Measurements from ENCODE around the gene ANKRD9.
"Not testable (repeated sequence)": the region's sequence is repeated elsewhere in the genome, so short reads cannot be mapped to it uniquely, and the experiment has no call there.

ANKRD9 gene

GRCh38 chr14:102538602-102539543 is 29.3 kb upstream of the ANKRD9 start:
- DNase-seq (ENCODE audit: low read depth in 3 of 3, low spot score in 1 of 3), result no peak

- DNase-seq (ENCODE audit: low read depth in 3 of 3, low spot score in 1 of 3), result no peak
Observed at GRCh38 chr14:102537981-102538601, 28.5 kb upstream of the ANKRD9 start.

- no peak for DNase-seq (ENCODE audit: low read depth in 3 of 3, low spot score in 1 of 3)
Observed at GRCh38 chr14:102532204-102532658, 22.7 kb upstream of the ANKRD9 start.

GRCh38 chr14:102530828-102531478 is 21.4 kb upstream of the ANKRD9 start:
- no peak for DNase-seq (ENCODE audit: low read depth in 3 of 3, low spot score in 1 of 3)

GRCh38 chr14:102528431-102529170 is 19.0 kb upstream of the ANKRD9 start:
- no peak for DNase-seq (ENCODE audit: low read depth in 3 of 3, low spot score in 1 of 3)

GRCh38 chr14:102525929-102526497 is 16.4 kb upstream of the ANKRD9 start:
- no peak for DNase-seq (ENCODE audit: low read depth in 3 of 3, low spot score in 1 of 3)

GRCh38 chr14:102525219-102525928 is 15.8 kb upstream of the ANKRD9 start:
- DNase-seq (ENCODE audit: low read depth in 3 of 3, low spot score in 1 of 3), result no peak

- DNase-seq (ENCODE audit: low read depth in 3 of 3, low spot score in 1 of 3), result peak; percentile 73 to 94 (median 74)
Observed at GRCh38 chr14:102524451-102525218, 15.1 kb upstream of the ANKRD9 start.

- no peak for DNase-seq (ENCODE audit: low read depth in 3 of 3, low spot score in 1 of 3)
Observed at GRCh38 chr14:102523569-102524450, 14.2 kb upstream of the ANKRD9 start.

- no peak for DNase-seq (ENCODE audit: low read depth in 3 of 3, low spot score in 1 of 3)
Observed at GRCh38 chr14:102523200-102523568, 13.6 kb upstream of the ANKRD9 start.

- not testable (repeated sequence) for DNase-seq (ENCODE audit: low read depth in 3 of 3, low spot score in 1 of 3)
Observed at GRCh38 chr14:102519709-102520108, 10.1 kb upstream of the ANKRD9 start.

GRCh38 chr14:102518063-102518648 is 8.6 kb upstream of the ANKRD9 start:
- no peak for DNase-seq (ENCODE audit: low read depth in 3 of 3, low spot score in 1 of 3)

GRCh38 chr14:102517392-102518062 is 8.0 kb upstream of the ANKRD9 start:
- no peak for DNase-seq (ENCODE audit: low read depth in 3 of 3, low spot score in 1 of 3)

- peak in 2 of 3 donors; percentile 36 to 69 for DNase-seq (ENCODE audit: low read depth in 3 of 3, low spot score in 1 of 3)
Observed at GRCh38 chr14:102516531-102517391, 7.2 kb upstream of the ANKRD9 start.

GRCh38 chr14:102514987-102515733 is 5.6 kb upstream of the ANKRD9 start:
- no peak for DNase-seq (ENCODE audit: low read depth in 3 of 3, low spot score in 1 of 3)

All from stimulated activated CD4-positive, alpha-beta T cell treated with anti-CD3 and anti-CD28 coated beads, TNF-alpha, amount 100 ng/mL, for 1 hour (primary cell).